WTC11 (cell line): Measurements from ENCODE around the gene LDLRAD4. TPM values are rescaled to one million over a fixed set of nuclear protein-coding genes. Genes with fewer than 3 reads are reported as not detected.

Source experiments
- ATAC-seq: fragments of 200-7000 bp; cut with Tn5 transposase; 2 replicates; pipeline ENCODE4 v1.10.0; 2021; ENCODE audit warnings: mild to moderate bottlenecking, moderate library complexity
- CTCF ChIA-PET: fragments of 300-600 bp; sonication (Branson Sonifier 250); formaldehyde crosslinking; loops from one replicate; lab custom pipeline; 2021; ENCODE audit warnings: antibody characterized with exemption; lab: Charles Lee
- POLR2A ChIA-PET: fragments of 350-600 bp; sonication (Branson Sonifier 250); formaldehyde crosslinking; loops from one replicate; lab custom pipeline; 2021; ENCODE audit warnings: antibody characterized with exemption; lab: Charles Lee
- DNase-seq: peaks from one replicate; pipeline ENCODE4 v3.0.0; 2021; ENCODE audit warnings: low spot score
- H3K27ac Mint-ChIP-seq: 2 replicates; pipeline ENCODE4 v1.8.0; 2021; ENCODE audit warnings: mixed read lengths
- H3K27me3 Mint-ChIP-seq: 2 replicates; pipeline ENCODE4 v1.8.0; 2021; ENCODE audit warnings: low read depth, mild to moderate bottlenecking, moderate library complexity, mixed read lengths
- H3K36me3 Mint-ChIP-seq: 2 replicates; pipeline ENCODE4 v1.8.0; 2021; ENCODE audit warnings: mixed read lengths
- H3K4me1 Mint-ChIP-seq: 2 replicates; pipeline ENCODE4 v1.8.0; 2022; ENCODE audit warnings: mixed read lengths
- H3K4me3 Mint-ChIP-seq: 2 replicates; pipeline ENCODE4 v1.8.0; 2021; ENCODE audit warnings: mild to moderate bottlenecking, moderate library complexity, mixed read lengths
- H3K9me3 Mint-ChIP-seq: 2 replicates; pipeline ENCODE4 v1.8.0; 2021; ENCODE audit warnings: mixed read lengths
- AFF4 ChIP-seq: sonication (generic); formaldehyde crosslinking; IDR thresholded peaks from 2 replicates; pipeline ENCODE4 v1.8.1; 2023; ENCODE audit warnings: mild to moderate bottlenecking, missing genetic modification reagents, borderline replicate concordance
- CREB1 ChIP-seq: sonication (generic); formaldehyde crosslinking; IDR thresholded peaks from 2 replicates; pipeline ENCODE4 v1.8.0; 2023; ENCODE audit warnings: mild to moderate bottlenecking, missing genetic modification reagents
- ETV6 ChIP-seq: sonication (generic); formaldehyde crosslinking; IDR thresholded peaks from 2 replicates; pipeline ENCODE4 v1.8.1; 2022; ENCODE audit warnings: mild to moderate bottlenecking, missing genetic modification reagents
- HMGXB4 ChIP-seq: sonication (generic); formaldehyde crosslinking; IDR thresholded peaks from 2 replicates; pipeline ENCODE4 v1.8.1; 2023; ENCODE audit warnings: mild to moderate bottlenecking, moderate library complexity, missing genetic modification reagents
- IRF2 ChIP-seq: sonication (generic); formaldehyde crosslinking; IDR thresholded peaks from 2 replicates; pipeline ENCODE4 v1.8.0; 2022; ENCODE audit warnings: low read depth, missing genetic modification reagents, borderline replicate concordance
- NR1H2 ChIP-seq: sonication (generic); formaldehyde crosslinking; IDR thresholded peaks from 2 replicates; pipeline ENCODE4 v1.9.0; 2021; ENCODE audit warnings: mild to moderate bottlenecking, moderate library complexity, missing genetic modification reagents
- PRDM15 ChIP-seq: sonication (generic); formaldehyde crosslinking; IDR thresholded peaks from 2 replicates; pipeline ENCODE4 v1.8.0; 2022; ENCODE audit warnings: missing genetic modification reagents
- PREB ChIP-seq: sonication (generic); formaldehyde crosslinking; IDR thresholded peaks from 2 replicates; pipeline ENCODE4 v1.8.1; 2022; ENCODE audit warnings: mild to moderate bottlenecking, missing genetic modification reagents, moderate library complexity, borderline replicate concordance
- ZBTB21 ChIP-seq: sonication (generic); formaldehyde crosslinking; IDR thresholded peaks from 2 replicates; pipeline ENCODE4 v1.8.1; 2023; ENCODE audit warnings: mild to moderate bottlenecking, missing genetic modification reagents, borderline replicate concordance
- ZNF425 ChIP-seq: fragments of 250-450 bp; sonication (Bioruptor Pico); conservative IDR thresholded peaks from 2 replicates; pipeline ENCODE4 v1.9.0; 2021; ENCODE audit warnings: mild to moderate bottlenecking
- ZNF512 ChIP-seq: sonication (generic); formaldehyde crosslinking; IDR thresholded peaks from 2 replicates; pipeline ENCODE4 v1.8.1; 2022; ENCODE audit warnings: missing genetic modification reagents, borderline replicate concordance
- ZNF532 ChIP-seq: fragments of 250-450 bp; sonication (Bioruptor Pico); IDR thresholded peaks from 2 replicates; pipeline ENCODE4 v1.9.0; 2021; ENCODE audit warnings: mild to moderate bottlenecking, borderline replicate concordance
- total RNA-seq: library from RNA; stranded (reverse); gene quantifications from 3 replicates; pipeline ENCODE4 v1.2.3, GENCODE V29; 2021

LDLRAD4 gene
- total RNA-seq, 1 experiment from 2014 or later: 6.2 TPM

- peaks cover 1% of the 10 kb centered on the region for H3K36me3 Mint-ChIP-seq
- peaks cover under 1% of the 10 kb centered on the region; the same call in 1 of the 2 replicates for H3K9me3 Mint-ChIP-seq
- POLR2A ChIA-PET: no interaction called here
- H3K4me1 Mint-ChIP-seq: peaks cover 17% of the 10 kb centered on the region
- CTCF ChIA-PET: no interaction called here
- ATAC-seq: no peak
- DNase-seq: no peak
- no peak overlapping the region for H3K4me3 Mint-ChIP-seq
- H3K27ac Mint-ChIP-seq: no peak overlapping the region
- TF ChIP-seq PRDM15 (CRISPR knock-in tag) (no peak), ZNF425 (CRISPR knock-in tag) (no peak), IRF2 (CRISPR knock-in tag) (no peak), CREB1 (CRISPR knock-in tag) (no peak), HMGXB4 (CRISPR knock-in tag) (no peak), ZNF512 (no peak), ZBTB21 (CRISPR knock-in tag) (no peak), PREB (CRISPR knock-in tag) (no peak), ETV6 (CRISPR knock-in tag) (no peak), ZNF532 (no peak), AFF4 (no peak), NR1H2 (CRISPR knock-in tag) (no peak)
- no peaks in the 10 kb centered on the region for H3K27me3 Mint-ChIP-seq
Observed at GRCh38 chr18:13493079-13493478, 274.5 kb downstream of the LDLRAD4 start.
